Skeletal muscle tissue (tissue), 4 donors: ENCODE results near the gene FAM83D. TPM values are rescaled to one million over a fixed set of nuclear protein-coding genes. Genes with fewer than 3 reads are reported as not detected.

Source experiments
- H3K27ac ChIP-seq: one replicate; pipeline ENCODE4 v1.7.0; 2013; ENCODE audit warnings: mild to moderate bottlenecking, low read depth, low read length, inconsistent platforms
- H3K27me3 ChIP-seq, 3 donors: one replicate each; pipeline ENCODE4 v1.7.0; 2013; ENCODE audit warnings: low read length in 3 of 3; ENCODE audit not compliant: control insufficient read depth in 3 of 3, insufficient read depth in 3 of 3
- H3K36me3 ChIP-seq, 3 donors: one replicate each; pipeline ENCODE4 v1.7.0; 2013; ENCODE audit warnings: low read length in 3 of 3; ENCODE audit not compliant: control insufficient read depth in 3 of 3, insufficient read depth in 3 of 3
- H3K4me1 ChIP-seq, 3 donors: one replicate each; pipeline ENCODE4 v1.7.0; 2013; ENCODE audit warnings: low read length in 3 of 3, mild to moderate bottlenecking in 3 of 3; ENCODE audit not compliant: control insufficient read depth in 3 of 3, insufficient read depth in 3 of 3
- H3K4me3 ChIP-seq, 3 donors: one replicate each; pipeline ENCODE4 v1.7.0; 2013; ENCODE audit warnings: low read length in 3 of 3
- H3K9ac ChIP-seq, 3 donors: one replicate each; pipeline ENCODE4 v1.7.0; 2013; ENCODE audit warnings: low read length in 3 of 3, mild to moderate bottlenecking in 3 of 3, moderate library complexity in 2 of 3, low read depth in 1 of 3
- H3K9me3 ChIP-seq, 3 donors: one replicate each; pipeline ENCODE4 v1.7.0; 2013; ENCODE audit warnings: low read length in 3 of 3; ENCODE audit not compliant: control insufficient read depth in 3 of 3
- total RNA-seq: library from RNA; depleted of rRNA; stranded (reverse); fragments of >200 nt; gene quantifications from one replicate; pipeline ENCODE4 v1.2.3, GENCODE V29; 2014
- donor health status: Osteomylitis.

The FAM83D gene
- total RNA-seq, 1 donor from 2014 or later = 4.2 TPM

GRCh38 chr20:38917657-38918056 is 8.6 kb upstream of the FAM83D start:
- H3K27me3 ChIP-seq = peaks cover 11 to 13% (median 12%) of the 10 kb centered on the region in 3 donors
- H3K9ac ChIP-seq = no peak overlapping the region
- no peak overlapping the region for H3K4me3 ChIP-seq
- H3K9me3 ChIP-seq = no peaks in the 10 kb centered on the region
- no peaks in the 10 kb centered on the region for H3K36me3 ChIP-seq
- no peak overlapping the region for H3K27ac ChIP-seq
- H3K4me1 ChIP-seq = no peaks in the 10 kb centered on the region

GRCh38 chr20:38918172-38918571 is 8.0 kb upstream of the FAM83D start:
- Histone ChIP-seq H3K4me1 (no peaks in the 10 kb centered on the region), H3K27me3 (peaks cover 11 to 13% (median 12%) of the 10 kb centered on the region in 3 donors), H3K9me3 (no peaks in the 10 kb centered on the region), H3K9ac (no peak overlapping the region), H3K36me3 (no peaks in the 10 kb centered on the region), H3K4me3 (no peak overlapping the region), H3K27ac (no peak overlapping the region)

- no peaks in the 10 kb centered on the region for H3K4me1 ChIP-seq
- H3K27me3 ChIP-seq = peaks cover 11 to 13% (median 12%) of the 10 kb centered on the region in 3 donors
- no peak overlapping the region for H3K9ac ChIP-seq
- H3K4me3 ChIP-seq = no peak overlapping the region
- no peak overlapping the region for H3K27ac ChIP-seq
- no peaks in the 10 kb centered on the region for H3K9me3 ChIP-seq
- H3K36me3 ChIP-seq = no peaks in the 10 kb centered on the region
Observed at GRCh38 chr20:38919683-38920082, 6.5 kb upstream of the FAM83D start.

- no peak overlapping the region for H3K9ac ChIP-seq
- H3K36me3 ChIP-seq = no peaks in the 10 kb centered on the region
- H3K9me3 ChIP-seq = no peaks in the 10 kb centered on the region
- H3K4me1 ChIP-seq = no peaks in the 10 kb centered on the region
- H3K27me3 ChIP-seq = peaks cover 11 to 13% (median 12%) of the 10 kb centered on the region in 3 donors
- no peak overlapping the region for H3K27ac ChIP-seq
- H3K4me3 ChIP-seq = no peak overlapping the region
Observed at GRCh38 chr20:38920411-38920810, 5.8 kb upstream of the FAM83D start.

GRCh38 chr20:38920851-38921250 is 5.4 kb upstream of the FAM83D start:
- Histone ChIP-seq H3K27me3 (peaks cover 11 to 13% (median 12%) of the 10 kb centered on the region in 3 donors), H3K4me1 (peaks cover 0 to 1% (median 0%) of the 10 kb centered on the region in 3 donors), H3K9ac (no peak overlapping the region), H3K36me3 (no peaks in the 10 kb centered on the region), H3K9me3 (no peaks in the 10 kb centered on the region), H3K27ac (no peak overlapping the region), H3K4me3 (no peak overlapping the region)

- peaks cover 11 to 27% (median 22%) of the 10 kb centered on the region in 3 donors for H3K27me3 ChIP-seq
- H3K4me1 ChIP-seq = peaks cover 8 to 15% (median 9%) of the 10 kb centered on the region in 3 donors
- no peak overlapping the region for H3K27ac ChIP-seq
- no peak overlapping the region for H3K4me3 ChIP-seq
- no peaks in the 10 kb centered on the region for H3K36me3 ChIP-seq
- no peak overlapping the region for H3K9ac ChIP-seq
- no peaks in the 10 kb centered on the region for H3K9me3 ChIP-seq
Observed at GRCh38 chr20:38924718-38925117, 1.5 kb upstream of the FAM83D start.

- Histone ChIP-seq H3K4me3 (peak overlapping the region; percentile 19 to 73 (median 69)), H3K36me3 (no peaks in the 10 kb centered on the region), H3K27me3 (peaks cover 0 to 16% (median 15%) of the 10 kb centered on the region in 3 donors), H3K9me3 (no peaks in the 10 kb centered on the region), H3K4me1 (peaks cover 8 to 15% (median 9%) of the 10 kb centered on the region in 3 donors), H3K9ac (peak overlapping the region in 2 of 3 donors; percentile 38 to 68), H3K27ac (no peak overlapping the region)
Observed at GRCh38 chr20:38926934-38927616, 858 bp downstream of the FAM83D start.

- H3K4me3 ChIP-seq = no peak overlapping the region
- H3K9ac ChIP-seq = no peak overlapping the region
- no peak overlapping the region for H3K27ac ChIP-seq
- peaks cover 0 to 16% (median 15%) of the 10 kb centered on the region in 3 donors for H3K27me3 ChIP-seq
- H3K36me3 ChIP-seq = no peaks in the 10 kb centered on the region
- peaks cover 8 to 15% (median 9%) of the 10 kb centered on the region in 3 donors for H3K4me1 ChIP-seq
- H3K9me3 ChIP-seq = no peaks in the 10 kb centered on the region
Observed at GRCh38 chr20:38927902-38928578, 1.8 kb downstream of the FAM83D start.

GRCh38 chr20:38930242-38930569 is 4.0 kb downstream of the FAM83D start:
- Histone ChIP-seq H3K9me3 (no peaks in the 10 kb centered on the region), H3K4me1 (peaks cover 8 to 15% (median 9%) of the 10 kb centered on the region in 3 donors), H3K4me3 (no peak overlapping the region), H3K27ac (no peak overlapping the region), H3K36me3 (no peaks in the 10 kb centered on the region), H3K9ac (no peak overlapping the region), H3K27me3 (peaks cover 0 to 16% (median 15%) of the 10 kb centered on the region in 3 donors)

GRCh38 chr20:38931984-38932383 is 5.8 kb downstream of the FAM83D start:
- no peak overlapping the region for H3K9ac ChIP-seq
- H3K9me3 ChIP-seq = no peaks in the 10 kb centered on the region
- no peak overlapping the region for H3K4me3 ChIP-seq
- peaks cover 3 to 4% (median 3%) of the 10 kb centered on the region in 3 donors for H3K4me1 ChIP-seq
- H3K27me3 ChIP-seq = peaks cover 0 to 14% (median 13%) of the 10 kb centered on the region in 3 donors
- H3K27ac ChIP-seq = no peak overlapping the region
- H3K36me3 ChIP-seq = no peaks in the 10 kb centered on the region
